ENCODE results near the gene ABCB4.

DNA sequence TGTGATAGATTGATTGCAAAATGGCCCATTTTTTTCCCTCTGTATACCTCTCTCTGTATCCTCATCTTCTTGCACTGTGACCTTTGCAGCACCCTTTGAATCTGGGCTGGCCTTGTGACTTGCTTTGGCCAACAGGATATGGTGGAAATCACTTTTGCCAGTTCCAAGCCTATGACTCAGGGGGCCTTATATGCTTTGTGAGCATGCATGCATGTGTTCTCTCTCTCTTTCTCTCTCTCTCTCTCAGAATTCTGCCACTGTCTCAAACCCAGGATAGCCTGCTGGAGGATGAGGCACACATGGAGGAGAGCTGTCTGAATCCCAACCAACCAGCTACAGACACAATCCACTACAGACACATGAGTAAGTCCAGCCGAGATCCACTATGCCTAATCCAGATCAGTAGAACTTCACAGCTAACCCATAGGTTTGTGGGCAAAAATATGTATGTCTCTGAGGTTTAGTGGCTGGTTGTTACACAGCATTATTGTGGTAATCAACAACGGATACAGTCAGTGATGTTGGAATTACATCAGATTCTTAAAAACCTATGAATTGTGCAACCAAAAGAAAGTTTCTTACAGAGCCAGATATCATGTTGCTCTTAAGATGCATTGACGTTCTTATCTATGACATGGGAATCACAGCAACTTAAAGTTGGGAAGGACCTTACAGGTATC is 41.8 kb upstream of the ABCB4 start:
- TF ChIP-seq CTCF (conservative IDR thresholded peaks at IDR 0.05), result no peak
- no peak for TF ChIP-seq EZH2 (IDR thresholded peaks at IDR 0.05; ENCODE audit: low read depth)

All from PC-9 (cell line).